Neural progenitor cell (in vitro differentiated cells): Measurements from ENCODE around the gene OVOL1. TPM values are rescaled to one million over a fixed set of nuclear protein-coding genes. Genes with fewer than 3 reads are reported as not detected.

Experiments
- DNase-seq: peaks from one replicate; pipeline ENCODE4 v3.0.0-alpha.2; 2016; ENCODE audit warnings: low spot score
- H2AFZ ChIP-seq: fragments of 200-600 bp; sonication (generic); replicated peaks from 2 replicates; pipeline ENCODE4 v1.6.1; 2016; ENCODE audit warnings: antibody characterized with exemption
- H3F3A ChIP-seq: fragments of 200-600 bp; sonication (generic); 2 replicates; pipeline ENCODE4 v1.6.1; 2016; ENCODE audit warnings: antibody characterized with exemption, low read depth
- H3K27ac ChIP-seq: fragments of 200-600 bp; sonication (generic); 2 replicates; pipeline ENCODE4 v1.5.1; 2016; ENCODE audit warnings: mild to moderate bottlenecking
- H3K27me3 ChIP-seq: fragments of 200-600 bp; sonication (generic); 2 replicates; pipeline ENCODE4 v1.6.1; 2016; ENCODE audit warnings: mild to moderate bottlenecking, moderate library complexity
- H3K36me3 ChIP-seq: fragments of 200-600 bp; sonication (generic); 2 replicates; pipeline ENCODE4 v1.5.1; 2016
- H3K4me1 ChIP-seq: fragments of 200-600 bp; sonication (generic); 2 replicates; pipeline ENCODE4 v1.6.1; 2016; ENCODE audit warnings: mixed run types
- H3K4me2 ChIP-seq: fragments of 200-600 bp; sonication (generic); 2 replicates; pipeline ENCODE4 v1.6.1; 2016
- H3K4me3 ChIP-seq: fragments of 200-600 bp; sonication (generic); 2 replicates; pipeline ENCODE4 v1.5.1; 2016
- H3K79me2 ChIP-seq: fragments of 200-600 bp; sonication (generic); 2 replicates; pipeline ENCODE4 v1.6.1; 2016; ENCODE audit warnings: low read depth
- H3K9ac ChIP-seq: fragments of 200-600 bp; sonication (generic); 2 replicates; pipeline ENCODE4 v1.6.1; 2016
- H3K9me3 ChIP-seq: fragments of 200-600 bp; sonication (generic); 2 replicates; pipeline ENCODE4 v1.5.1; 2016; ENCODE audit warnings: low read depth
- H4K20me1 ChIP-seq: fragments of 200-600 bp; sonication (generic); 2 replicates; pipeline ENCODE4 v1.6.1; 2016; ENCODE audit warnings: low read depth
- H3K27ac Mint-ChIP-seq: 3 replicates; pipeline ENCODE4 v1.8.0; 2021; ENCODE audit warnings: mixed read lengths
- H3K27me3 Mint-ChIP-seq: 2 replicates; pipeline ENCODE4 v1.8.0; 2022; ENCODE audit warnings: low read depth, mild to moderate bottlenecking, inconsistent platforms, moderate library complexity, mixed read lengths; ENCODE audit not compliant: insufficient read depth
- H3K36me3 Mint-ChIP-seq: 3 replicates; pipeline ENCODE4 v1.8.0; 2021; ENCODE audit warnings: mixed read lengths
- H3K4me1 Mint-ChIP-seq: 3 replicates; pipeline ENCODE4 v1.8.0; 2021; ENCODE audit warnings: mixed read lengths
- H3K4me3 Mint-ChIP-seq: 3 replicates; pipeline ENCODE4 v1.8.0; 2021; ENCODE audit warnings: mild to moderate bottlenecking, moderate library complexity, mixed read lengths
- H3K9me3 Mint-ChIP-seq: 3 replicates; pipeline ENCODE4 v1.8.0; 2020; ENCODE audit warnings: mixed read lengths
- CTCF ChIP-seq: fragments of 200-600 bp; sonication (generic); IDR thresholded peaks from 2 replicates; pipeline ENCODE4 v1.5.1; 2017; ENCODE audit warnings: antibody characterized with exemption, mild to moderate bottlenecking
- EZH2 ChIP-seq: fragments of 200-600 bp; sonication (generic); IDR thresholded peaks from 2 replicates; pipeline ENCODE4 v1.6.1; 2017; ENCODE audit warnings: antibody characterized with exemption, mild to moderate bottlenecking, moderate library complexity
- EZH2phosphoT487 ChIP-seq: fragments of 200-600 bp; sonication (generic); IDR thresholded peaks from 2 replicates; pipeline ENCODE4 v1.6.1; 2017; ENCODE audit warnings: antibody characterized with exemption
- total RNA-seq: library from RNA; depleted of rRNA; stranded (reverse); fragments of >200 nt; gene quantifications from 2 replicates; pipeline ENCODE4 v1.2.3, GENCODE V29; 2015; ENCODE audit warnings: low replicate concordance

OVOL1 gene
- total RNA-seq, 1 donor from 2014 or later: not detected

- TF ChIP-seq EZH2 (no peak), EZH2phosphoT487 (no peak), CTCF (no peak)
- peaks cover 3% of the 10 kb centered on the region for H3K27me3 Mint-ChIP-seq
Observed at GRCh38 chr11:65774525-65775306, 12.1 kb upstream of the OVOL1 start.

DNA sequence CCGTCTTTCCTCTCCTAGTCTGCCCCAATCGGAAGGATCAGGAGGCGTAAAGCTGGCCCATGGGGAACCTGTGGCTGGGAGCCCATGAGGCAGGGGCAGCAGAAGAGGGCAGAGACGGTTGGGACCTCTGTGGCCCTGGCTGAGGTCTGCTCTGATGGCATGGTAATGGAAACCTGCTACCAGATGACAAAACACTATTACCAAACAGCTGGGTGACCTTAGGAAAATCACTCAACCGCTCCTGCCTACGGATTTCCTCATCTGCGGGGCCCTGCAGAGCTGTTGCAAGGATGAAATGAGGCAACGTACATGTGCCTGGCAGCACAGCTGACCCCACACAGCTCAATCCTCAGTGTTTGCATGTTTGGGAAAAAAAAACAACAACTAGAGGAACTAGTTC, 10.7 kb upstream of the OVOL1 start:
- Histone ChIP-seq H3K9ac (no peak overlapping the region), H4K20me1 (no peaks in the 10 kb centered on the region), H3K4me2 (no peak overlapping the region), H3K27me3 (peaks cover 9% of the 10 kb centered on the region), H3K79me2 (no peaks in the 10 kb centered on the region), H3K9me3 (no peaks in the 10 kb centered on the region), H3K4me3 (no peak overlapping the region), H2AFZ (no peak overlapping the region), H3K4me1 (no peaks in the 10 kb centered on the region), H3K27ac (no peak overlapping the region), H3K36me3 (no peaks in the 10 kb centered on the region), H3F3A (peaks cover under 1% of the 10 kb centered on the region)
- H3K36me3 Mint-ChIP-seq: peaks cover 7% of the 10 kb centered on the region
- no peaks in the 10 kb centered on the region for H3K4me1 Mint-ChIP-seq
- DNase-seq: no peak
- H3K9me3 Mint-ChIP-seq: no peaks in the 10 kb centered on the region
- peaks cover 3% of the 10 kb centered on the region for H3K27me3 Mint-ChIP-seq
- no peak overlapping the region for H3K4me3 Mint-ChIP-seq
- TF ChIP-seq CTCF: no peak
- TF ChIP-seq EZH2: no peak
- no peak for TF ChIP-seq EZH2phosphoT487
- peak overlapping the region; percentile 82 for H3K27ac Mint-ChIP-seq

More at GRCh38 chr11:65774525-65775306, 12.1 kb upstream of the OVOL1 start:
- no peaks in the 10 kb centered on the region for H3K4me1 ChIP-seq
- no peak overlapping the region for H3K4me3 ChIP-seq
- no peak overlapping the region for H3K4me2 ChIP-seq
- no peaks in the 10 kb centered on the region for H4K20me1 ChIP-seq
- Mint-ChIP-seq H3K4me3 (no peak overlapping the region), H3K36me3 (peaks cover 7% of the 10 kb centered on the region), H3K9me3 (no peaks in the 10 kb centered on the region), H3K4me1 (no peaks in the 10 kb centered on the region), H3K27ac (no peak overlapping the region)
- H3K27me3 ChIP-seq: no peaks in the 10 kb centered on the region
- H3F3A ChIP-seq: no peaks in the 10 kb centered on the region
- no peaks in the 10 kb centered on the region for H3K9me3 ChIP-seq
- no peak overlapping the region for H2AFZ ChIP-seq
- DNase-seq: no peak
- H3K36me3 ChIP-seq: no peaks in the 10 kb centered on the region
- H3K79me2 ChIP-seq: no peaks in the 10 kb centered on the region
- H3K27ac ChIP-seq: no peak overlapping the region
- H3K9ac ChIP-seq: no peak overlapping the region

GRCh38 chr11:65776710-65777141, 10.1 kb upstream of the OVOL1 start:
- Histone ChIP-seq H3K4me3 (no peak overlapping the region), H3K9ac (no peak overlapping the region), H3K27me3 (peaks cover 14% of the 10 kb centered on the region), H3K4me1 (no peaks in the 10 kb centered on the region), H2AFZ (no peak overlapping the region), H3K9me3 (no peaks in the 10 kb centered on the region), H3K79me2 (no peaks in the 10 kb centered on the region), H4K20me1 (no peaks in the 10 kb centered on the region), H3F3A (peaks cover 5% of the 10 kb centered on the region), H3K4me2 (no peak overlapping the region), H3K36me3 (no peaks in the 10 kb centered on the region), H3K27ac (no peak overlapping the region)
- Mint-ChIP-seq H3K36me3 (peaks cover 7% of the 10 kb centered on the region), H3K9me3 (no peaks in the 10 kb centered on the region), H3K27ac (no peak overlapping the region), H3K4me3 (peak overlapping the region; percentile 41), H3K4me1 (no peaks in the 10 kb centered on the region), H3K27me3 (peaks cover 4% of the 10 kb centered on the region)
- TF ChIP-seq CTCF (no peak), EZH2 (no peak), EZH2phosphoT487 (no peak)
- DNase-seq: no peak
